IPS-15b (cell line): ENCODE results near the gene NR1H2.
"Not testable (repeated sequence)": the region's sequence is repeated elsewhere in the genome, so short reads cannot be mapped to it uniquely, and the experiment has no call there.

Experiments used
- H3K27me3 ChIP-seq: one replicate; pipeline ENCODE4 v1.6.1; 2013; ENCODE audit warnings: low read length; ENCODE audit not compliant: control insufficient read depth, insufficient read depth
- H3K36me3 ChIP-seq: one replicate; pipeline ENCODE4 v1.6.1; 2013; ENCODE audit warnings: low read length; ENCODE audit not compliant: control insufficient read depth, insufficient read depth
- H3K4me1 ChIP-seq: one replicate; pipeline ENCODE4 v1.6.1; 2013; ENCODE audit warnings: mild to moderate bottlenecking, low read length; ENCODE audit not compliant: control insufficient read depth, insufficient read depth
- H3K4me3 ChIP-seq: one replicate; pipeline ENCODE4 v1.5.1; 2013; ENCODE audit warnings: low read depth, low read length
- H3K9ac ChIP-seq: one replicate; pipeline ENCODE4 v1.6.1; 2013; ENCODE audit warnings: low read depth, mild to moderate bottlenecking, low read length
- H3K9me3 ChIP-seq: one replicate; pipeline ENCODE4 v1.6.1; 2013; ENCODE audit warnings: mild to moderate bottlenecking, low read length; ENCODE audit not compliant: control insufficient read depth, insufficient read depth

Gene NR1H2

DNA sequence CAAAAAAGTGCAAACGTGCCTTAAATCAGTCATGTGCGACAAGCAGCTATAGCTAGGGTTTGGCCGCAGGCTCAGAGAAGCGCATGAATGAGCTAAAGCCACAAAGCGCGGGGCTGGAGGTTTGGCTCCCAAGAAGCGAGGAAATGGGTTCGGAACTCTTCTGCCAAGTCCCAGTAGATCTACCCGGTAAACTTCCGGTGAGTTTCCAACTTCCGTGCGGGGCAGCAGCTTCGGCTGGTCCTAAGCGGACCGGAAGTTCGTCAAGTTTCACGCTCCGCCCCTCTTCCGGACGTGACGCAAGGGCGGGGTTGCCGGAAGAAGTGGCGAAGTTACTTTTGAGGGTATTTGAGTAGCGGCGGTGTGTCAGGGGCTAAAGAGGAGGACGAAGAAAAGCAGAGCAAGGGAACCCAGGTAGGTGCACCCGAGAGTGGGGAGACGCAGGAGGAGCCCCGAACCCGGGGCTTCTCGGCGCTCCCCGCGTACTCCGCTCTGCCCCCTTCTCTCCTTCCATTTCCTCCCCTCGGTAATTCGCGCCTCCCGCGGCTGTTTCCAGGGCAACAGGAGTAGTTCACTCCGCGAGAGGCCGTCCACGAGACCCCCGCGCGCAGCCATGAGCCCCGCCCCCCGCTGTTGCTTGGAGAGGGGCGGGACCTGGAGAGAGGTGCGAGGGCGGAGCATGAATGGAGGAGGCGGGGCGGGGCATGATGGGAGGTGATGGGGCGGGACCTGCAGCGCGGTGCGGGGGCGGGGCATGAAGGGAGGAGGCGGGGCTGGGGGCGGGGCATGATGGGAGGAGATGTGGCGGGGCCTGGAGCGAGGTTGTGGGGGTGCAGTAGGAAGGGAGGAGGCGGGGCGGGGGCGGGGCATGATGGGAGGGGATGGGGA is at the start of gene NR1H2:
Gene NR1H2 (plus strand): TSS at position 292 of the 885 bp plus-strand sequence. CDS start 1,149 bp downstream, outside the sequence.
- Histone ChIP-seq H3K4me3 (peak within 1 kb of the TSS; percentile 99), H3K9ac (peak within 1 kb of the TSS; percentile 97), H3K27me3 (no peaks in the 10 kb centered on the region), H3K4me1 (no peaks in the 10 kb centered on the region), H3K36me3 (peaks cover 37% of the 10 kb centered on the region), H3K9me3 (no peaks in the 10 kb centered on the region)

DNA sequence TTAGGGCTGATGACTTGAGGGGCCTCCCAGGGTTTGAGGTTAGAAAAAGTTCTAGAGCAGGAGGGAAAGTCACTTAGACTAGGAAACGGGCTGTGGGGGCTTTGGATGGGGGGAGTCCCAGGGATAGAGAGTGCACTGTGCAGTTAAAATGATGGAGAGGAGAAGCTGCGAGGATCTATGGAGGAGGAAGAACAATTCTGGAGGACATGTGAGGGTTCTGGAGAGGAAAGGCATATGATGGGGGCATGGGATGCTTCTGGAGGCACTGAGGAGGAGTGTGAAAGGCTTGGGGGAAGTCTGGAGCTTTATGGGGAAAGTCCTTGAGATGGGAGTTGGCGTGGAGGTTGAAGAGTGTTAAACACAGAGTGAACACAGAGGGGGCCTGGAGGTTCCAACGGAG is 49.2 kb upstream of the NR1H2 start:
- H3K9ac ChIP-seq, result no peak overlapping the region
- no peaks in the 10 kb centered on the region for H3K9me3 ChIP-seq
- peaks cover 8% of the 10 kb centered on the region for H3K36me3 ChIP-seq
- peak overlapping the region; percentile 63 for H3K4me3 ChIP-seq
- peaks cover 11% of the 10 kb centered on the region for H3K27me3 ChIP-seq
- H3K4me1 ChIP-seq, result peaks cover 15% of the 10 kb centered on the region

DNA sequence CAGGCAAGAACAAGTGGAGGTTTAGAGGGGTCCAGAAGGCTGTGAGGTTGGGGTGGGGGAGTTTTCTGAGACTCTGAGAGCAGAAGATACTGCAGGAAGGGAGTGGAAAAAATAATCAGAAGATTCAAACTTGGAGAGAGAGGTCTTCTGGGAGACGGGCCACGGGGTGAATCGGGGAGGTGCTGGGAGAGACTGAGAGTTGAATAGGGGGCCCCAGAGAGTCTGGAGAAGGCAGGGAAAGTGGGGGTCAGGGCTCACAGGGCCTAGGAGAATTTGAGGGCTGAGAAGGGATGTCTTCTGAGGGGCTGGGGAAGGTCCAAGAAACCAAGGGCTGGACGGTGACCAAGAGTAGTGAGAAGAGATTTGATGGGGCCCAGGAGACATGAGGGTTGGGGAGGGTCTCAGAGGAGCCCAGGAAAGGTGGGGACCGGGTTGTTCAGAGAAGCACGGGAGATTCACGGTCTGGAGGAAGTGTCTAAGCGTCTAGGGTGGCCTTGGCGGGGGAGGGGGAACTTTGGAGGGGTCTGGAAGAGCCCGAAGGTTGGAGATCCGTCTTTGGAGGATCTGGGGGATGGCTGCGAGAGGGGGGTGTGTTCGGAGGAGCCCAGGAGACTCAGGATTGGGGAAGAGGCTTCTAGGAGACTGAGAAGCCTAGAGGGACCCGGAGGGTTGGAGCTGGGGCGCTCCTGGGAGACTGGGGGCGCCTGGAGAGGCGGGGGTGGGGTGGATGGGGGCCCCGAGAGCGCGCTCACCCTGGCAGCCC is 48.6 kb upstream of the NR1H2 start:
- Histone ChIP-seq H3K4me3 (peak overlapping the region; percentile 63), H3K4me1 (peaks cover 15% of the 10 kb centered on the region), H3K27me3 (peaks cover 11% of the 10 kb centered on the region), H3K9ac (no peak overlapping the region), H3K9me3 (no peaks in the 10 kb centered on the region), H3K36me3 (peaks cover 8% of the 10 kb centered on the region)

DNA sequence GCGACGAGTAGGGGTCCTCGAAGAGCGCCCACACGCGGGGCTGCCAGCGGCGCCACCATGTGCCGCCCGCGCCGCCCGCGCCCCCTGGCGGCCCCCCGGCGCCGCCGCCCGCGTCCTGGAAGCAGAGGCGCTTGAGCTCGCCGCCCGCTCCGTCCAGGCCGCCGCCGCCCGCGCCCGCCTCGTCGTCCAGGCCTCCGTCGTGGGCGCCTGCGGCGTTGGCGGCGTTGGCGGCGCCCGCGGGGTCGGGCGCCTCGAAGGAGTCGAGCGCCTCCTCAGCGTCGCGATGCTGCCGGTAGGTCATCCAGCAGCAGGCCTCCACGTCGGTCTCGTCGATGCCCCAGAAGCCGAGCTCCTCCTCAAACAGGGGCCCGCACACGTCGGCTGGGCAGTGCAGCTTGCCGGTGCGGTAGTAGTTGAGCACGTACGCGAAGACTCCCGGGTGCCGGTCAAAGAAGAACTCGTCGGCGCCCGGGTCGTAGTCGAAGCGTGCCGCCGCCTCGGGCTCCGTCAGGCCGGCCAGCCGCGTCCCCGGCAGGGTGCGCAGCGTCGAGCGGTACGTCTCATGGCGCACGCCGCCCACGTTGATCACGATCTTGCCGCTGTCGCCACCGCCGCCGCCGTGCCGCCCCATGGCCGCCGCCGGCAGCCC is 47.9 kb upstream of the NR1H2 start:
- H3K27me3 ChIP-seq, result peaks cover 11% of the 10 kb centered on the region
- no peaks in the 10 kb centered on the region for H3K9me3 ChIP-seq
- peak overlapping the region; percentile 68 for H3K4me3 ChIP-seq
- H3K36me3 ChIP-seq, result peaks cover 5% of the 10 kb centered on the region
- H3K4me1 ChIP-seq, result peaks cover 15% of the 10 kb centered on the region
- no peak overlapping the region for H3K9ac ChIP-seq

DNA sequence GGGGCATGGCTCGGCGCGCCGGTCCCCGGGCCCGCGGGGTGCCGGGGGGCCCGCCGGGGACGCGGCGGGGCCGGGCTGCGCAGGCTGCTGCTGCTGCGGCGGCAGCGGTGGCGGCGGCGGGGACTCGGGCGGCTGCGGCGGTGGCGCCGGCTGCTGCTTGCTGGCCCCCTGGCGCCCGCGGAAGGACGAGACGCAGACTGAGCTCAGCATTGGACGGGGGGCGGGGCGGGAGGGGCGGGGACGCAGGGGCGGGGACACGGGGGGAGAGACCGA is 47.4 kb upstream of the NR1H2 start:
- Histone ChIP-seq H3K4me3 (no peak overlapping the region), H3K27me3 (peaks cover 11% of the 10 kb centered on the region), H3K9me3 (no peaks in the 10 kb centered on the region), H3K4me1 (peaks cover 15% of the 10 kb centered on the region), H3K9ac (no peak overlapping the region), H3K36me3 (peaks cover under 1% of the 10 kb centered on the region)

DNA sequence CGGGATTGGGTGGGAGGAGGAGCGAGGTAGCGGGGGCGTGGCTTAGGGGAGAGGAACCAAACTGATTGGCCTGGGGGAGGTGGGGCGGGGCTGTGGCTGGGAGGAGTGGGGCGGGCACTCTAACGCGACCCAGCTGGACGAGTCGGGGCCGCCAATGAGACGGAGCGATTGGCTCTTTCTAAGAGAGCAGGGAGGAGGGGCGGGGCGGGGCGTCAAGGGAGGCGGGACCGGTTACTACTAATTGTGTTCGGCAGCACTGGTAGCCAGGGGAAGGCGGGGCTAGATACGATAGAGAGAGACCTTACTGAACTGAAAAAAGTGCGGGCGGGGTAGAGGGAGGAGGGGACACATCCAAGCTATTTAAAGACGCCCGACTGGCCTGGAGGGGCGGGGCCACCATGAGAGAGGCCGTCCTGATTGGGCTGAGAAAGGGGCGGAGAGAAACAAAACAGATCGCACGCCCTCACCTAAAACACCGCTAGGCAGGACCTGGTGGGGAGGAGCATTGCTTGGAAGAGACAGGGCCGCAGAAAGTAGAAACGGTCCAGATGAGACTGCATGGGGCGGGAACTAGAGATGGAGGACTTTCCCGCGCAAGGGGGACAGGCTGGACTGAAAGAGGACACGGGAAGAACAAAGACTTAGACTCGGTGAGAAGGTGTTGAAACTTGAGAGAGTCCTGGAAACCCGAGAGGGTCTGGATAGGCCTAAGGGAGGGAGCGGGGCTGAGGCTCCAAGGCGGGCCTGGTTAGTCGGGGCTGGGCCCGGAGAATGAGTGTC is 46.9 kb upstream of the NR1H2 start, which contains the start of gene KCNC3:
Gene KCNC3 (minus strand): TSS at position 232 of the 780 bp plus-strand sequence. CDS start 295 bp downstream, outside the sequence.
- peaks cover 15% of the 10 kb centered on the region for H3K4me1 ChIP-seq
- H3K4me3 ChIP-seq, result peak within 1 kb of the TSS; percentile 95

DNA sequence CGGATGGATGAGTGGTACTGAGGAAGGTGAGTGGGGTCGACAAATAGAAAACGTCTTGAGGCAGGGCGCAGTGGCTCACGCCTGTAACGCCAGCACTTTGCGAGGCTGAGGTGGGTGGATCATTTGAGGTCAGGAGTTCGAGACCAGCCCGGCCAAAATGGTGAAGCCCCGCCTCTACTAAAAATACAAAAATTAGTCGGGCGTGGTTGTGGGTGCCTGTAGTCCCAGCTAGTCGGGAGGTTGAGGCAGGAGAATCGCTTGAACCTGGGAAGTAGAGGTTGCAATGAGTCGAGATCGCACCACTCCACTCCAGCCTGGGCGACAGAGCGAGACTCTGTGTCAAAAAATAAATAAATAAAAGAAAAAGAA is 46.3 kb upstream of the NR1H2 start:
- peak overlapping the region; percentile 95 for H3K4me3 ChIP-seq
- not testable (repeated sequence) for H3K9ac ChIP-seq

More for the DNA sequence above, 46.9 kb upstream of the NR1H2 start, which contains the start of gene KCNC3:
- Histone ChIP-seq H3K9me3 (no peaks in the 10 kb centered on the region), H3K9ac (peak within 1 kb of the TSS; percentile 65), H3K36me3 (no peaks in the 10 kb centered on the region), H3K27me3 (peaks cover 11% of the 10 kb centered on the region)

DNA sequence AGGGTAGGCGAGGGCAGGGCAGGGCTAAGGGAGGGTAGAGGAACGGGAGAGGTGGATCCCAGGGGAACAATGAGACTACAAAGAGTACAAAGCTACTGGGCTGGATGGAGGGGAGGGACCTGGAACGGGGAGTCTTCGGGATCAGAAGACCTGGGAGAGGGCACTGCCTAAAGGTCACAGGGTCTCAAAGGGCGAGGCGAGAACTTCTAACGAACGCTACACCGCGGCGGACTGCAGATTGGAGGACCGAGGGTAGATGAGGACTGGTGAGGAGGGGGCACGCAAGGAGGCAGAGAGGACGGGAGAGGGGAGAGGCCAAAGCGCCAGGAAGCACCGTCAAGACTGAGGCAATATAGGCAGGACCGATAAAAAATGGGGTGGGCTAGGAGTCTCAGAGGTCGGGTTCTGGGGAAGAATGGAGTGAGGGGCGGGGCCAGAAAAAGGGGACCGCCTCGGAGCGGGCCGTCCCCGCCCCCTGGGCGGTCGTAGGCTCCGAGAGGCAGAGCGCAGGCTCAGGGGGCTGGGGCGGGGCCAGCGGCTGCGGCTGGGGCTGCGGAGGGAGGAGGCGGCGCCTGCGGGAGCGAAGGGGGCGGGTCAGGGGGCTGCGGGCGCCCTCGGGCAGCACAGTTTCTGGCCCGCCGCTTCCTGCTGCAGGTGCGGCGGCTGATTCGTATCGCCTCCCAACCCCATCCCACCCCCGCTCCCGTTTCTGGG is 45.7 kb upstream of the NR1H2 start:
- Histone ChIP-seq H3K9me3 (no peaks in the 10 kb centered on the region), H3K27me3 (peaks cover 11% of the 10 kb centered on the region), H3K4me1 (peaks cover 10% of the 10 kb centered on the region), H3K4me3 (peak overlapping the region; percentile 95), H3K9ac (peak overlapping the region; percentile 65), H3K36me3 (no peaks in the 10 kb centered on the region)

More for the DNA sequence above, 46.3 kb upstream of the NR1H2 start:
- Histone ChIP-seq H3K4me1 (peaks cover 13% of the 10 kb centered on the region), H3K27me3 (peaks cover 11% of the 10 kb centered on the region)
- H3K9me3 ChIP-seq, H3K36me3 ChIP-seq: not testable (repeated sequence)

DNA sequence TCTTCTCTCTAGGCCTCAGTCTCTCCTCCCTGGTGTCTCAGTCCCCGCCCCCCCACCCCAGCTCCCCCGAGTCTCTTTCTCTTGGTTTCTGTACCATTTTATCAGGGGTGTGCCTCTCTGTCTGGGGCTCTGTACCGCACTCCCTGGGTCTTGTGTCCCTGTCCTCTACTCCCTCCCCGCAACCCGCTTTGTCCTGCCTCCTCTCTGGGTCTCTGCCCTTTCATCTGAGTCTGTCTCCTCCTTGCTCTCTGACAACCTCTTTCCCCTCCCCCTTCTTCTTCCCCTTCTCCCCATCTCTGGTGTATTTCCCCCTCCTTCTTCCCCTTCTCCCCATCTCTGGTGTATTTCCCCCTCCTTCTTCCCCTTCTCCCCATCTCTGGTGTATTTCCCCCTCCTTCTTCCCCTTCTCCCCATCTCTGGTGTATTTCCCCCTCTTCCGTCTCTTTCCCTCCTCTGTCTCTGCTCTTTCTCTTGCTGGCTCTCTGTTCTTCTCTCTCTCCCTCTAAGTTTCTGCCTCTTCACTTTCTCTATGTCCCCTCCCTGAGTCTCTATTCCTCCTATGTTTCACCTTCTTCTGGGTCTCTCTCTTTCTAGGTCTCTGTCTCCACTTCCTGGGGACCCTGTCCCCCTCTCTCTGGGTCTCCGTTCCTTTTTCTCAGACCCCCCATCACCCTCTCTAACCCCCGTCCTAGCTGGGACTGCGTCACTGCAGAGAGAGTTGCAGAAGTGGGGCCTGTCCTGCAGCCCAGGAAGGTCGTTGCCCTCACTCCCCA is 44.9 kb upstream of the NR1H2 start:
- Histone ChIP-seq H3K36me3 (no peaks in the 10 kb centered on the region), H3K27me3 (peaks cover 11% of the 10 kb centered on the region), H3K9me3 (no peaks in the 10 kb centered on the region), H3K4me1 (peaks cover 10% of the 10 kb centered on the region), H3K4me3 (peak overlapping the region; percentile 95), H3K9ac (no peak overlapping the region)

DNA sequence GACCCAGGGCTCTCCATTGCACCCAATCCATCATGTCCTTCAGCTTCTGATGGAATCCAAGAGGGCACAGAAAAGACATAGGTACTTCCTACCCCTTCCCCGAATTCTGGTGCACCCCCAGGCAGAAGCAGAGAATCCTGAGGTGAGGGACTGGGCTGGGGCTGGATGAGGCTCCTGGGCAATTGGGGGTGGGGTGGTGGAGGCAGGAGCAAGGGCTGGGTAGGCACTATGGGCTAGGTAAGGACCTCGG is 44.3 kb upstream of the NR1H2 start:
- Histone ChIP-seq H3K27me3 (peaks cover 10% of the 10 kb centered on the region), H3K9ac (peak overlapping the region; percentile 82), H3K36me3 (no peaks in the 10 kb centered on the region), H3K4me3 (peak overlapping the region; percentile 95), H3K4me1 (peaks cover 9% of the 10 kb centered on the region), H3K9me3 (no peaks in the 10 kb centered on the region)
